OCI-LY1 (cell line): ENCODE results near the gene ST6GAL1.

Source experiments
- CTCF ChIP-seq: fragments of 200-600 bp; sonication (generic), shearing (Covaris generic); IDR thresholded peaks from 2 replicates; pipeline ENCODE4 v1.5.1; 2017; ENCODE audit warnings: mild to moderate bottlenecking, antibody characterized with exemption, low read length, moderate library complexity, mixed read lengths
- EZH2 ChIP-seq: fragments of 200-600 bp; sonication (generic), shearing (Covaris generic); IDR thresholded peaks from 2 replicates; pipeline ENCODE4 v1.8.0; 2017; ENCODE audit warnings: borderline replicate concordance, mixed run types, mild to moderate bottlenecking, antibody characterized with exemption, low read length, moderate library complexity, mixed read lengths

GRCh38 chr3:186953011-186953487 lies 22.7 kb downstream of the ST6GAL1 start:
- TF ChIP-seq CTCF (no peak), EZH2 (no peak)
